GM12872 (cell line): ENCODE results near the gene MIA2.

Source experiments
- TF ChIP-seq, protein P1 (sequence below): IDR thresholded peaks from 3 replicates; pipeline ENCODE4 v1.5.1; 2011; ENCODE audit warnings: low read depth, mild to moderate bottlenecking, low read length, moderate library complexity; ENCODE audit not compliant: insufficient read depth

The MIA2 gene

DNA sequence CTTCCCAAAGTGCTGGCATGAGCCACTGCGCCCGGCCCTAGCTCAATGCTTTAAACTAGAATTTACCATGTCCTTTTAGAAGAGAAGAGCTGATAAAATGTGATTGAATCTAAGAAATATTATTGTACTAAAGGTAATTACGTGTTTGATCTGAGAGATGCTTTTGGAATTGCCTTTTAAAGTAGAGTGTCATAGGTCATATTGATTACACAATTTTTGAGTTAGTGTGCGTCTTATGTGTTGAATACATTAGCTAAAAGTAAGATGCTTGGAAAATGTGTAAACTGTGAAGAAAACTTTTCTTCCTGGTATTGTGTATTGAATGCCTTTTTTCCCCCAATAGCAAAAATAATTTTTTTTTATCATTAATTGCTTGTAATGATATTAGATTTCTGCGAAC lies 41.7 kb downstream of the MIA2 start:
- TF ChIP-seq, protein P1, sequence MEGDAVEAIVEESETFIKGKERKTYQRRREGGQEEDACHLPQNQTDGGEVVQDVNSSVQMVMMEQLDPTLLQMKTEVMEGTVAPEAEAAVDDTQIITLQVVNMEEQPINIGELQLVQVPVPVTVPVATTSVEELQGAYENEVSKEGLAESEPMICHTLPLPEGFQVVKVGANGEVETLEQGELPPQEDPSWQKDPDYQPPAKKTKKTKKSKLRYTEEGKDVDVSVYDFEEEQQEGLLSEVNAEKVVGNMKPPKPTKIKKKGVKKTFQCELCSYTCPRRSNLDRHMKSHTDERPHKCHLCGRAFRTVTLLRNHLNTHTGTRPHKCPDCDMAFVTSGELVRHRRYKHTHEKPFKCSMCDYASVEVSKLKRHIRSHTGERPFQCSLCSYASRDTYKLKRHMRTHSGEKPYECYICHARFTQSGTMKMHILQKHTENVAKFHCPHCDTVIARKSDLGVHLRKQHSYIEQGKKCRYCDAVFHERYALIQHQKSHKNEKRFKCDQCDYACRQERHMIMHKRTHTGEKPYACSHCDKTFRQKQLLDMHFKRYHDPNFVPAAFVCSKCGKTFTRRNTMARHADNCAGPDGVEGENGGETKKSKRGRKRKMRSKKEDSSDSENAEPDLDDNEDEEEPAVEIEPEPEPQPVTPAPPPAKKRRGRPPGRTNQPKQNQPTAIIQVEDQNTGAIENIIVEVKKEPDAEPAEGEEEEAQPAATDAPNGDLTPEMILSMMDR: no peak

DNA sequence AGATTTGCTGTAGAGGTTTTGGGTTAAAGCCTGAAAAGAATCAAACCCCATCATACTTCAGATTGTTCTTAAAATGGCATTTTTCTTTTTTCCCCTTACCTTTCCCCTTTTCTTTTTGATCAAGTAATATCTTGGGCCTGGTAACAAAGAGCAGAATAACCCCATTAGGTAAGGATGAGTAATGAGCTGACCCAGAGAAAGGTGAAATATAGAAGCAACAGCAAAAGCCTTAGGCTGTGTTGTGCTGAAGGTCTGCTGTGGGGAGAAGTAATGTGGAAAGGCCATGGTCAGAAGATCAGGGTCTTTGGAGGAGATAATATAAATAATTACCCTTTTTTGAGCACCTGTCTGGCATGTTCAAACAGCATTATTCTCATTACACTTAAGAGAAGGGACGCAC lies 42.3 kb downstream of the MIA2 start:
- TF ChIP-seq, protein P1: no peak

DNA sequence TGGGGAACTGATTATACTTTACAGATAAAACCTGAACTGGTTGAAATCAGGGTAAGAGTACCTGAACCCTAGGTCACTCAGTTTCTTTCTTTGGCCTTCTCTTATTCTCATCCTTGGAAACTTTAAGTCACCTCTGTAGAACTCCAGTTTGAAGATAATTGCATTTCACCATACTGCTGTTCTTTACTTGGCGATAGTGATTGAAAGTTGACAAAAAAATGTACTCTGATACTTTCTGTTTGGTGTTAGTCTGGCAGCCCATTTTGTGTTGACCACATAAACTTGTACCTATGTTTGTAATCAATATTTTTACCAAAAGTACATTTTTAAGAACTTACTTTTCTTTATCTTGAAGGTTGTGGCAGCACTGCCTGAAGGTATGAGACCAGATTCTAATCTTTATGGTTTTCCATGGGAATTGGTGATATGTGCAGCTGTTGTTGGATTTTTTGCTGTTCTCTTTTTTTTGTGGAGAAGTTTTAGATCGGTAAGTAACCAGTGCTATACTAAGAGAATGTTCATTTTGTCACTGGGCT lies 42.9 kb downstream of the MIA2 start:
- TF ChIP-seq, protein P1: no peak

DNA sequence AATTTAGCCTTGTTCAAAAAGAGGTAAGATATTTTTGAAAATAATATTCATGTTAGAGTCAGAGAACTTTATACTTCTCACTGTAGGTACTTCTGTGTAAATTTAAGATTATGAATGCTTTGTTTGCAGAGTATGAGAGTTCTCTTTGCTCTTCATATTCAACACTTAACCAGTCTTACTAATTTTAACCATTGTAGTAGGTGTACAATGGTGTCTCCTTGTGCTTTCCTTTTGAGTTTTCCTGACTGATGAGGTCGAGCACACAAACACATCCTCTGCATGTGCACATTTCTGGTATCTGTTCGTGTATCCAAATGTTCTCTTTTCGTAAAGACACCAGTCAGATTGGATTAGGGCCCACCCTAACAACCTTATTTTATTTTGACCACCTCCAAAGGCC lies 45.8 kb downstream of the MIA2 start:
- TF ChIP-seq, protein P1: no peak

DNA sequence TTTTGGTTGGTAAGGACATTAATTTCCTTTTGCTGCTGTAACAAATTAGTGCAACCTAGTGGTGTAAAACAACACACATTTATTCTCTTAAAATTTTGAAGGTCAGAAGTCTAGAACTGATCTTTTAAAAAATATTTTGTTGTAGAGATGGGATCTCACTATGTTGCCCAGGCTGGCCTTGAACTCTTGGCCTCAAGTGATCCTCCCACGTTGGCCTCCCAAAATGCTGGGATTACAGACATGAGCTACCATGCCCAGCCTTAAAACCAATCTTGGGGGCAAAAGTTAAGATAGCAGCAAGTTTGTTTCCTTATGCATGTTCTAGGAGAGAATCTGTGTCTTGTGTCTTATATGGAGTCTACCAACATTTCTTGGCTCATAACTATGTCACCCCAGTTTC lies 55.8 kb downstream of the MIA2 start:
- TF ChIP-seq, protein P1: no peak

DNA sequence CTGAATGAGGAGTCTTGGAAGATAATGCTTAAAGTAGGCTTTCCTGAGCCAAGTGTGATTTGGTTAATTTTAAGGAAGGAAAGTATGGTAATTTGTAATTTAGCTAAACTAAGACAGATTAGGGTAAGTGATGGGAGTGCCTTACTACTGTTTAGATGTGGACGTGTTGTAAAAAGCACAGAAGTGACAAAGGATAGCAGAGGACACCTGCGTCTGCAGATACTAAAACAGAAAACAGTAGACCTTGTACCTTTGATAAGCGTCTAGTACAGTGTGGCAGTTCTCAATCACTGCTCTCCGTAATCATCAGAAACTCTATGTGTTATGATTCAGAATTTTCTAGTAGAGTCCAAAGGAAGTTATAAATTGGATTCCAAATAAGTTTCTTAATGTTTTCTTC lies 58.0 kb downstream of the MIA2 start:
- TF ChIP-seq, protein P1: no peak

DNA sequence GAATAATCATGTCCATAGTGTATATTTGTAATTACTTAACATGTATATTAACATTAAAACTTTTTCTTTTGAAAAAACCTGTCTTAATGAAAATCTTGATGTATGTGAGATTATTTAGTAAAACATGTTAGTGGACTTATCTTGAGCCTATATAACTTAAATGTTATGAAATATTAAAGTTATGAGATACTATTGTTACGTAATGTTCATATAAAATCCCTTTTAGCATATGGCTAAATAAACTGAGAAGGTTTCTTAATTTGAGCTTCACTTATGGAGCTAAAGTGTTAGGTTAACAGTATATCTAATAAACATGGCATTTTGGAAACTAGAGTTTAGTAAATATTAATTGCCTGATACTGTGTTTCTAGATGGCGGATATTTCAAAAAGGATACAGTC lies 59.9 kb downstream of the MIA2 start:
- TF ChIP-seq, protein P1: no peak
